ENCODE data around the gene CDK16.

Gene CDK16

GRCh38 chrX:47222751-47223350, 4.4 kb downstream of the CDK16 start:
- TF ChIP-seq CTCF (conservative IDR thresholded peaks at IDR 0.05; ENCODE audit: low read depth, low read length): no peak
- H3K4me3 ChIP-seq (ENCODE audit: low read depth, low read length): no peak overlapping the region
- no peak for DNase-seq (ENCODE audit: low read depth)

- no peak for TF ChIP-seq CTCF (conservative IDR thresholded peaks at IDR 0.05; ENCODE audit: low read depth, low read length)
- H3K4me3 ChIP-seq (ENCODE audit: low read depth, low read length): no peak overlapping the region
- no peak for DNase-seq (ENCODE audit: low read depth)
These were observed 5.2 kb downstream of the CDK16 start for GRCh38 chrX:47223476-47224250.

GRCh38 chrX:47224266-47224895, 5.9 kb downstream of the CDK16 start:
- no peak for DNase-seq (ENCODE audit: low read depth)
- no peak overlapping the region for H3K4me3 ChIP-seq (ENCODE audit: low read depth, low read length)
- TF ChIP-seq CTCF (conservative IDR thresholded peaks at IDR 0.05; ENCODE audit: low read depth, low read length): no peak

- no peak for DNase-seq (ENCODE audit: low read depth)
- H3K4me3 ChIP-seq (ENCODE audit: low read depth, low read length): no peak overlapping the region
- no peak for TF ChIP-seq CTCF (conservative IDR thresholded peaks at IDR 0.05; ENCODE audit: low read depth, low read length)
These were observed 6.4 kb downstream of the CDK16 start for GRCh38 chrX:47224896-47225290.

GRCh38 chrX:47226071-47226470, 7.6 kb downstream of the CDK16 start:
- DNase-seq (ENCODE audit: low read depth): no peak
- no peak for TF ChIP-seq CTCF (conservative IDR thresholded peaks at IDR 0.05; ENCODE audit: low read depth, low read length)
- no peak overlapping the region for H3K4me3 ChIP-seq (ENCODE audit: low read depth, low read length)

- no peak for TF ChIP-seq CTCF (conservative IDR thresholded peaks at IDR 0.05; ENCODE audit: low read depth, low read length)
- no peak for DNase-seq (ENCODE audit: low read depth)
- H3K4me3 ChIP-seq (ENCODE audit: low read depth, low read length): no peak overlapping the region
These were observed 8.3 kb downstream of the CDK16 start for GRCh38 chrX:47226531-47227333.

Data from choroid plexus epithelial cell (primary cell).